OCI-LY3 (cell line): ENCODE results near the gene NEMP1.

Source experiments
- CTCF ChIP-seq: fragments of 200-600, 300-600 bp; sonication (generic); IDR thresholded peaks from 2 replicates; pipeline ENCODE4 v1.5.1; 2014; ENCODE audit warnings: antibody characterized with exemption, low read length, low read depth
- EZH2phosphoT487 ChIP-seq: fragments of 200-600 bp; shearing (Covaris generic); IDR thresholded peaks from 2 replicates; pipeline ENCODE4 v1.6.1; 2018; ENCODE audit warnings: antibody characterized with exemption, mixed run types, low read depth

DNA sequence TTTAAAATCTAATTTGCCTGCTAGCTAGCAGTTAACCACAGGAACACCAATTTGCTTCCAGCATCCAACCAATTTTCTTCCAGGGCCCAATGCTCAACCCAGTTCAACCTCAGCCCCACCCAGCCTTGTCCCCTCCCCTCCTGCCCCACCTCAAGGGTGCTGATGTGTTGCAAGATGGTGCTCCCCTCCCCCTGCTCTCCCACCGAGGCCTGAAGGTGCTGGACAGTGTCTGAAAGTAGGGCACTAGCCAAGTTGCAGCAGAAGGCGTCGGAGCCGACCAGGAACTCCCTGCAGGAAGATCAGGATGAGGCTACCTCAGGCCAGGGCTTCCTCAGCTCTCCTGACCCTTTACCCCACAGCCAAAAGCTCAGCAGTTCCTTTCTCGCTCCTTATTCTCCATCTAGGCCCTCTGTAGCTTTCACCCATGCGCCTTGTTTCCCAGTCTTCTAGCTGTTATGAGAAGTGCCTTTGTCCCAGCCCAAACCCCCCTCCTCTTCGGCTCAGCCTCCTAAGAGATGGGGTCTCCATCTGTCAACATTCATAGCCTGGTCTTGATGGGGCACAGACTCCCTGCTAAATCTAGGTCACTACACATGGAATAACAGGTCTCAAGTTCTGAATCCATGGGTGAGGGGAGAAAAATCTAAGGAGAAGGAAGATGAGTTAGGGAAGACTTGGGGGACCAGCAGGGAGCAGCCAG, 29.0 kb upstream of the NEMP1 start:
- TF ChIP-seq CTCF (no peak), EZH2phosphoT487 (no peak)
